ENCODE results near the gene RAMP3.

- TF ChIP-seq NRF1 (conservative IDR thresholded peaks at IDR 0.05 in 1 of 2, IDR thresholded peaks at IDR 0.05 in 1 of 2) (no peak), CHD4 (IDR thresholded peaks at IDR 0.05; ENCODE audit: insufficient read depth, insufficient replicate concordance, low read depth, low read length, poor library complexity, severe bottlenecking) (no peak), RAD21 (CRISPR knock-in tag; conservative IDR thresholded peaks at IDR 0.05 in 1 of 2, IDR thresholded peaks at IDR 0.05 in 1 of 2) (no peak), POLR2G (IDR thresholded peaks at IDR 0.05; ENCODE audit: low read depth, low read length) (no peak), RBBP5 (IDR thresholded peaks at IDR 0.05; ENCODE audit: borderline replicate concordance, insufficient read depth, low read length, poor library complexity, severe bottlenecking) (no peak), HMG20A (CRISPR knock-in tag; conservative IDR thresholded peaks at IDR 0.05) (no peak), POLR2A (conservative IDR thresholded peaks at IDR 0.05) (no peak), ZNF780A (CRISPR knock-in tag; IDR thresholded peaks at IDR 0.05) (no peak), ZNF146 (CRISPR knock-in tag; IDR thresholded peaks at IDR 0.05; ENCODE audit: unreplicated experiment) (no peak), KLF1 (tag; IDR thresholded peaks at IDR 0.05) (no peak), ZNF695 (CRISPR knock-in tag; IDR thresholded peaks at IDR 0.05) (no peak)
These were observed 66.4 kb downstream of the RAMP3 start for GRCh38 chr7:45223728-45224630.
